GM12874 (cell line): ENCODE results near the gene FAM120B.

Source experiments
- CTCF ChIP-seq: IDR thresholded peaks from 2 replicates; pipeline ENCODE4 v1.5.1; 2011; ENCODE audit warnings: low read depth, mild to moderate bottlenecking, control low read depth, low read length, moderate library complexity; ENCODE audit not compliant: insufficient read depth

FAM120B gene

GRCh38 chr6:170429450-170429849, 122.9 kb downstream of the FAM120B start:
- no peak for TF ChIP-seq CTCF

- TF ChIP-seq CTCF: no peak
These were observed 126.9 kb downstream of the FAM120B start for GRCh38 chr6:170433163-170434116.

- TF ChIP-seq CTCF: no peak
These were observed 127.7 kb downstream of the FAM120B start for GRCh38 chr6:170434117-170434820.

GRCh38 chr6:170434821-170435155, 128.2 kb downstream of the FAM120B start:
- no peak for TF ChIP-seq CTCF

- no peak for TF ChIP-seq CTCF
These were observed 129.2 kb downstream of the FAM120B start for GRCh38 chr6:170435766-170436165.

GRCh38 chr6:170436209-170436809, 129.8 kb downstream of the FAM120B start:
- no peak for TF ChIP-seq CTCF

- no peak for TF ChIP-seq CTCF
These were observed 131.3 kb downstream of the FAM120B start for GRCh38 chr6:170437719-170438401.
